ENCODE measurements around the gene NUP62.

DNA sequence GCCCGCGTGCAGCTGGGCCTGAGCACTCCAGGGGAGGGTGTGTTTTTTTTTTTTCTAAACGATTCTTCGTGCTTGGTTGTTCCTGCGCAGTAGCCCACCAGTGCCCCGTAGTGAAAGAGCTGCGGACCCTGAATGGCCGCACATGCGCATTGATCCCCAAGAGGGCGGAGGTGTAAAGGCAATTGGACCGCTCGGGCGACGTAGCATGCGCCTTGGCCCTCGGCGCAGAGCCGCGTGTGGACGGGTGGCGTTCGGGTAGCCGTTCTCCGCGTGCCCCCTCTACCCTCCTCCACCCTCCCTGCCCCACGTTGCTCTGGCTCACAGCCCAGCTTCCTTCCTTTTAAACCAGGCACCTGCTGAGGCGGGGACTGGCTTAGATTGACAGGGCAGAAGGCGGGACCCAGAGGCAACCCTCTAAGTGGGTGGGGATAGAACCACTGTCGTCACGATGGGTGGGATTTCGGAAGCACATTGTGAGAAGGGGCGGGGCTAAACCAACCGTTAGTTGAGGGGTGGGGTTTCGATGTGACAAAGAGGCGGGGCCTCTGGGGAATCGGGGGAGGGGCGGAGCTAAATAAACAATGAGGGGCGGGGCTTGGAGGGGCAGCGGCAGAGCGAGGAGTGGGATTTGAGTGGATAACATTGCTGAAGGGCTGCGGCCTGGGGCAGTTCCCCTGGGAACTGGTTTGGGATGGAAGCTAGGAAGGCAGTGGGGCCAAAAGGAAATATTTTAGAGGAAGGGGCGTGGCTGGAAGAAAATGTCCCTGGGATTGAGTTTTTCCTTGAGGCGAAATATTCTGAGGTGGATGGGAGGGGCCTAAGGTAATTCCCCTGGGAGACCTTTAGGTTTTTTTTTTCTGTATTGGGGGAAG, 543 bp upstream of the NUP62 start:
- TF ChIP-seq SMC3 (IDR thresholded peaks at IDR 0.05; ENCODE audit: low read depth, low read length) (no peak), CEBPB (IDR thresholded peaks at IDR 0.05; ENCODE audit: low read depth, low read length) (no peak), CHD1 (IDR thresholded peaks at IDR 0.05; ENCODE audit: low read depth, low read length) (no peak), USF2 (IDR thresholded peaks at IDR 0.05; ENCODE audit: low read depth, low read length) (peak; percentile 31; the same call in 1 of the 2 replicates), MAFK (IDR thresholded peaks at IDR 0.05; ENCODE audit: low read depth, low read length) (no peak), POLR2A (IDR thresholded peaks at IDR 0.05; ENCODE audit: low read depth, low read length) (no peak; the same call in 1 of the 2 replicates)
- TF ChIP-seq, protein P1, sequence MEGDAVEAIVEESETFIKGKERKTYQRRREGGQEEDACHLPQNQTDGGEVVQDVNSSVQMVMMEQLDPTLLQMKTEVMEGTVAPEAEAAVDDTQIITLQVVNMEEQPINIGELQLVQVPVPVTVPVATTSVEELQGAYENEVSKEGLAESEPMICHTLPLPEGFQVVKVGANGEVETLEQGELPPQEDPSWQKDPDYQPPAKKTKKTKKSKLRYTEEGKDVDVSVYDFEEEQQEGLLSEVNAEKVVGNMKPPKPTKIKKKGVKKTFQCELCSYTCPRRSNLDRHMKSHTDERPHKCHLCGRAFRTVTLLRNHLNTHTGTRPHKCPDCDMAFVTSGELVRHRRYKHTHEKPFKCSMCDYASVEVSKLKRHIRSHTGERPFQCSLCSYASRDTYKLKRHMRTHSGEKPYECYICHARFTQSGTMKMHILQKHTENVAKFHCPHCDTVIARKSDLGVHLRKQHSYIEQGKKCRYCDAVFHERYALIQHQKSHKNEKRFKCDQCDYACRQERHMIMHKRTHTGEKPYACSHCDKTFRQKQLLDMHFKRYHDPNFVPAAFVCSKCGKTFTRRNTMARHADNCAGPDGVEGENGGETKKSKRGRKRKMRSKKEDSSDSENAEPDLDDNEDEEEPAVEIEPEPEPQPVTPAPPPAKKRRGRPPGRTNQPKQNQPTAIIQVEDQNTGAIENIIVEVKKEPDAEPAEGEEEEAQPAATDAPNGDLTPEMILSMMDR (conservative IDR thresholded peaks at IDR 0.05; ENCODE audit: low read depth, low read length): no peak
